CD8-positive, alpha-beta memory T cell (primary cell): ENCODE measurements around the gene CD300E. TPM values are rescaled to one million over a fixed set of nuclear protein-coding genes. Genes with fewer than 3 reads are reported as not detected.

Experiments used
- CTCF ChIA-PET: fragments of 350-600 bp; sonication (Branson Sonifier 250); formaldehyde crosslinking; loops from one replicate; lab custom pipeline; 2021; ENCODE audit warnings: antibody characterized with exemption; lab: Charles Lee
- POLR2A ChIA-PET: fragments of 350-600 bp; sonication (Branson Sonifier 250); formaldehyde crosslinking; loops from one replicate; lab custom pipeline; 2021; ENCODE audit warnings: antibody characterized with exemption; lab: Charles Lee
- DNase-seq, 5 donors: peaks; one replicate each; pipeline versions ENCODE4 v3.0.0 to v3.0.0-alpha.2; 2020 to 2022; ENCODE audit warnings: mixed read lengths in 1 of 5
- H3K27ac ChIP-seq: one replicate; pipeline ENCODE4 v1.7.0; 2013; ENCODE audit warnings: low read depth, mild to moderate bottlenecking, low read length, moderate library complexity
- H3K27me3 ChIP-seq: 2 replicates; pipeline ENCODE4 v1.7.0; 2013; ENCODE audit warnings: low read length, mild to moderate bottlenecking; ENCODE audit not compliant: insufficient read depth, poor library complexity, severe bottlenecking
- H3K36me3 ChIP-seq: 2 replicates; pipeline ENCODE4 v1.7.0; 2013; ENCODE audit warnings: mild to moderate bottlenecking, low read length, moderate library complexity; ENCODE audit not compliant: insufficient read depth
- H3K4me1 ChIP-seq: 2 replicates; pipeline ENCODE4 v1.7.0; 2013; ENCODE audit warnings: mild to moderate bottlenecking, low read length, moderate library complexity; ENCODE audit not compliant: insufficient read depth
- H3K4me3 ChIP-seq: 2 replicates; pipeline ENCODE4 v1.7.0; 2013; ENCODE audit warnings: mild to moderate bottlenecking, low read length
- H3K9me3 ChIP-seq: 2 replicates; pipeline ENCODE4 v1.7.0; 2013; ENCODE audit warnings: mild to moderate bottlenecking, low read length
- H3K27ac Mint-ChIP-seq, 8 donors: one replicate each; pipeline ENCODE4 v1.8.0; 2020 to 2021; ENCODE audit warnings: mixed read lengths in 8 of 8, mild to moderate bottlenecking in 6 of 8, inconsistent platforms in 3 of 8, moderate library complexity in 3 of 8
- H3K27me3 Mint-ChIP-seq, 2 donors: one replicate each; pipeline ENCODE4 v1.8.0; 2020 to 2021; ENCODE audit warnings: mixed read lengths in 2 of 2, mild to moderate bottlenecking in 1 of 2, moderate library complexity in 1 of 2
- H3K36me3 Mint-ChIP-seq, 3 donors: one replicate each; pipeline ENCODE4 v1.8.0; 2020 to 2021; ENCODE audit warnings: mixed read lengths in 3 of 3, inconsistent platforms in 1 of 3, mild to moderate bottlenecking in 1 of 3
- H3K4me1 Mint-ChIP-seq, 3 donors: one replicate each; pipeline ENCODE4 v1.8.0; 2020 to 2021; ENCODE audit warnings: mixed read lengths in 3 of 3, inconsistent platforms in 1 of 3, mild to moderate bottlenecking in 1 of 3
- H3K4me3 Mint-ChIP-seq, 7 donors: one replicate each; pipeline ENCODE4 v1.8.0; 2020 to 2021; ENCODE audit warnings: mixed read lengths in 7 of 7, mild to moderate bottlenecking in 6 of 7, moderate library complexity in 4 of 7, inconsistent platforms in 2 of 7
- H3K9me3 Mint-ChIP-seq, 5 donors: one replicate each; pipeline ENCODE4 v1.8.0; 2020 to 2022; ENCODE audit warnings: mixed read lengths in 5 of 5, mild to moderate bottlenecking in 3 of 5, moderate library complexity in 2 of 5, inconsistent platforms in 1 of 5
- polyA plus RNA-seq: library from polyadenylated mRNA; unstranded; fragments of 300-500 nt; fragmentation: Illumina TruSeq; gene quantifications from one replicate; pipeline ENCODE4 v1.2.3, GENCODE V29; 2021
- total RNA-seq, 2 experiments: library from RNA; stranded (reverse); gene quantifications; one replicate each; pipeline ENCODE4 v1.2.3, GENCODE V29; 2021

The CD300E gene
- total and polyA plus RNA-seq, 3 experiments from 2014 or later, result not detected

DNA sequence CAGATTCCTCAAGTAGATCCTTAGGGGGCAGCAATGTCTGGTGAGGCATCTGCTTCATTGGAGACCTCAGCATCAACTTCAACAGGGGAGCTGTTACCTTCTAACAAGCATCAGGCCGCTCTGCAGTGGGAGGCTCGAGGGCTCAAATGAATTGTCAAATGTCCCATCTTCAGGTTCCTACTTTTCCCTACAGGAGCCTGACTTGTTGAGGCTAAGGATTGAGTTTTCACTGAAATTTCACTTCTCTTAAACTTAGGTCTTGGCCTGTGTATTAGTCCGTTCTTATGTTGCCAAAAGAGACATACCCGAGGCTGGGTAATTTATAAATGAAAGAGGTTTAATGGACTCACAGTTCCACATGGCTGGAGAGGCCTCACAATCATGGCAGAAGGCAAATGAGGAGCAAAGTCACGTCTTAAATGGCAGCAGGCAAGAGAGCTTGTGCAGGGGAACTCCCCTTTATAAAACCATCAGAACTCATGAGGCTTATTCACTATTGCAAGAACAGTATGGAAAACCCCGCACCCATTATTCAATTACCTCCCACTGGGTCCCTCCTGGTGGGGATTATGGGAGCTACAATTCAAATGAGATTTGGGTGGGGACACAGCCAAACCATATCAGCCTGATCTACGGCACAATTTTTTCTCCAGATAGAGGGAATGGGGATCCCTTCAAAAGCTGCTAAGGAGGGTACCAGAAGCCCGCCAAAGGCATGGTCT lies 26.3 kb downstream of the CD300E start:
- Mint-ChIP-seq H3K36me3 (no peaks in the 10 kb centered on the region), H3K4me3 (no peak overlapping the region), H3K4me1 (peaks cover 0 to 5% (median 2%) of the 10 kb centered on the region in 3 donors), H3K27me3 (peaks cover 32 to 70% of the 10 kb centered on the region in 2 donors), H3K9me3 (peaks cover 0 to 1% (median 0%) of the 10 kb centered on the region in 5 donors), H3K27ac (no peak overlapping the region)
- ChIA-PET POLR2A (interaction anchor here (0.7 kb wide), 1 partner anchor 105 kb away, joined by 5 read pairs; no protein-coding TSS in a partner anchor), CTCF (no interaction called here)
- Histone ChIP-seq H3K9me3 (no peaks in the 10 kb centered on the region), H3K4me1 (peaks cover 15% of the 10 kb centered on the region), H3K27ac (no peak overlapping the region), H3K36me3 (no peaks in the 10 kb centered on the region), H3K27me3 (peaks cover 7% of the 10 kb centered on the region), H3K4me3 (no peak overlapping the region)
- DNase-seq, result no peak

DNA sequence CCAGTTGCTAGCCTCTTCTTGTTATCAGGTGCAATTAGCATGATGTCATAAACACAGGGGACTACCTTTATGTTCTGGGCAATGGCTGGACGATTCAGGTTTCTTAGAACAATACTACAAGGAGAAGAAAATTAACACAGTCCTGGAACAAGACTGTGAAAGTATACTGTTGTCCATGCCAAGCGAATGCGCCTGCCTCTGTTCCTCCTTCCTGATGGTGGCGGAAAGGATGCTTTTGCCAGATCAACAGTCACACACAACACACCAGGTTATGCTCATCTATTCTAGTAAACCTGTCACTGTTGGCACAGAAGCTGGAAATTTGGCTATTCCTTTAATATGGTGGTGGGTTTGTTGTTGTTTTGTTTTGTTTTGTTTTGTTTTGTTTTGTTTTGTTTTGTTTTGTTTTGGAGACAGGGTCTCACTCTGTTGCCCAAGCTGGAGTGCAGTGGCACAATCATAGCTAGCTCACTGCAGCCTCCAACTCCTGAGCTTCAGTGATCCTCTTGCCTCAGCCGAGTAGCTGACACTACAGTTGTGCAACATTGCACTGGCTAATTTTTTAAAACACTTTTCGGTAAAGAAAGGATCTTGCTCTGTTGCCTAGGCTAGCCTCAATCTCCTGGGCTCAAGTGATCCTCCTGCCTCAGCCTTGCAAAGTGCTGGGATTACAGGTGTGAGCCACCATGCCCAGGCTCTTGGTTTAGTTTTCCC lies 28.3 kb downstream of the CD300E start:
- no peak for DNase-seq
- no peak overlapping the region for H3K27ac ChIP-seq
- peaks cover 0 to 1% (median 0%) of the 10 kb centered on the region in 5 donors for H3K9me3 Mint-ChIP-seq
- no peak overlapping the region for H3K4me3 Mint-ChIP-seq
- H3K36me3 Mint-ChIP-seq, result no peaks in the 10 kb centered on the region
- ChIA-PET CTCF (no interaction called here), POLR2A (no interaction called here)
- H3K4me3 ChIP-seq, result no peak overlapping the region
- peaks cover 5% of the 10 kb centered on the region for H3K27me3 ChIP-seq
- no peaks in the 10 kb centered on the region for H3K9me3 ChIP-seq
- H3K36me3 ChIP-seq, result no peaks in the 10 kb centered on the region
- peaks cover 32 to 72% of the 10 kb centered on the region in 2 donors for H3K27me3 Mint-ChIP-seq
- H3K4me1 Mint-ChIP-seq, result peaks cover 0 to 8% (median 4%) of the 10 kb centered on the region in 3 donors
- H3K27ac Mint-ChIP-seq, result no peak overlapping the region
- H3K4me1 ChIP-seq, result peaks cover 15% of the 10 kb centered on the region

DNA sequence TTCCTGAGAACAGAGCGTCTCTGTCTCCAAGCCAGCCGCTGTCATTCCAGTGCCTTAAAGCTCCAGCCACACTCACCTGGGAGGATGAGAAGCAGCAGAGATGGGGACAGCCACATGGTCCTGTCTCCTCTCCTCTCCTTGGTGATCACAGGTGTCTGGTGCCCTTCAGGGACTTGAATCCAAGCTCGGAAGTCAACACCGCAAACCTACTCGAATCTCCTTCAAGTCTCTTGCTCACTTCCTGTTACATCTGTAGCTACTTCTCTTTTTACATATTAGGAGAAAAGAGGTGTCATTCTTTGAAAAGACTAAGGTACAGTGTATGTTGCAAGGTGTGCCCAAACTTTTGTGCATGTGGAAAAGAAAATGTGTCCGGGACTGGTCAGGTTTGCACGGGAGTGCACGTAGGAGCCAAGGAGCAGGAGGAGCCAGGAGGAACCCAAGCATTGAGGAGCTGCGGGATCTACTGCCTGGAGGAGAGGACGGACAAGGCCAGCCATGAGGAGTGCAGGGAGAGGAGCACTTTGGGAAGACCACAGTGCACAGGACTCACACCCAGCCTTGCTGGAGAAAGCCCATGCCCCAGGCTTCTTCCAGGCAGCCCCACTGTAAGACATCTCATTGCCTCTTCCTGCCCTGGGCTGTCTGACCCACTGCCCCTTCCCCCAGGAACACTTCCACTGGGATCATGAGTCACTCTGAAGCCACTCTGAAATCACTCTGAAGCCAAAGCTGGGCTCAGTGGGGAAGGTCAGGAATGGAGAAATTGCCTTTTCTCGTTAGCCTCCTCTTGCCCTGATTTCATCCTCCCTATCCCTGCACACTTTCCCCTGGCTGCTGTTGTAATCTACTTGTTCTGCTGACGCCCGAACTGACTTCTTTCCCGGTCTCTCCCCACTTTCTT lies 31.2 kb downstream of the CD300E start, which contains the start of gene CD300LD:
Gene CD300LD (minus strand): TSS at position 197 of the 904 bp plus-strand sequence. CDS start 81 bp downstream, at position 116.
- no peaks in the 10 kb centered on the region for H3K36me3 Mint-ChIP-seq
- peaks cover 0 to 1% (median 0%) of the 10 kb centered on the region in 5 donors for H3K9me3 Mint-ChIP-seq
- peaks cover 21 to 71% of the 10 kb centered on the region in 2 donors for H3K27me3 Mint-ChIP-seq
- Histone ChIP-seq H3K36me3 (no peaks in the 10 kb centered on the region), H3K4me3 (no peak within 1 kb of the TSS), H3K4me1 (peaks cover 6% of the 10 kb centered on the region), H3K27me3 (no peaks in the 10 kb centered on the region), H3K9me3 (no peaks in the 10 kb centered on the region), H3K27ac (no peak within 1 kb of the TSS)
- H3K4me3 Mint-ChIP-seq, result no peak within 1 kb of the TSS
- ChIA-PET POLR2A (no interaction called here), CTCF (no interaction called here)
- peaks cover 0 to 4% (median 4%) of the 10 kb centered on the region in 3 donors for H3K4me1 Mint-ChIP-seq
- H3K27ac Mint-ChIP-seq, result peak within 1 kb of the TSS in 1 of 8 donors; percentile 4
- no peak for DNase-seq

DNA sequence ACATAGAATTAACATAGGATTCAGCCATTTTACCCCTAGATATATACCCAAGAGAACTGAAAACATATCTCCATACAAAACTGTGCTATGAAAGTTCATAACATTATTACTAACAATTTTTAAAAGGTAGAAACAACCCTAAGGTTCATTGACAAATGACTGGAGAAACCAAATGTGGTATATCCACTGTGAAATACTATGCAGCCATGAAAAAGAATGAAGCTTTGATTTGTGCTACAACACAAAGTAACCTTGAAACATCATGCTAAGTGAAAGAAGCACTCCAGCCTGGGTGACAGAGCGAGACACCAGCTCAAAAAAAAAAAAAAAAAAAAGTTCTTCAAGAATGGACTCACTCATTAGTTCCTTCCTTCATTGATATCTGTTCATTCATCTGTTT lies 32.0 kb downstream of the CD300E start:
- Mint-ChIP-seq H3K27ac (no peak overlapping the region), H3K36me3 (no peaks in the 10 kb centered on the region), H3K4me3 (no peak overlapping the region), H3K4me1 (peaks cover 0 to 4% (median 4%) of the 10 kb centered on the region in 3 donors), H3K9me3 (peaks cover 0 to 1% (median 0%) of the 10 kb centered on the region in 5 donors), H3K27me3 (peaks cover 17 to 67% of the 10 kb centered on the region in 2 donors)
- no peaks in the 10 kb centered on the region for H3K27me3 ChIP-seq
- H3K36me3 ChIP-seq, result no peaks in the 10 kb centered on the region
- no peak for DNase-seq
- POLR2A ChIA-PET, result interaction anchor here (0.6 kb wide), 1 partner anchor 8 kb away, joined by 4 read pairs; no protein-coding TSS in a partner anchor
- CTCF ChIA-PET, result no interaction called here
- H3K27ac ChIP-seq, result no peak overlapping the region
- peaks cover 6% of the 10 kb centered on the region for H3K4me1 ChIP-seq
- H3K4me3 ChIP-seq, result no peak overlapping the region
- H3K9me3 ChIP-seq, result no peaks in the 10 kb centered on the region

DNA sequence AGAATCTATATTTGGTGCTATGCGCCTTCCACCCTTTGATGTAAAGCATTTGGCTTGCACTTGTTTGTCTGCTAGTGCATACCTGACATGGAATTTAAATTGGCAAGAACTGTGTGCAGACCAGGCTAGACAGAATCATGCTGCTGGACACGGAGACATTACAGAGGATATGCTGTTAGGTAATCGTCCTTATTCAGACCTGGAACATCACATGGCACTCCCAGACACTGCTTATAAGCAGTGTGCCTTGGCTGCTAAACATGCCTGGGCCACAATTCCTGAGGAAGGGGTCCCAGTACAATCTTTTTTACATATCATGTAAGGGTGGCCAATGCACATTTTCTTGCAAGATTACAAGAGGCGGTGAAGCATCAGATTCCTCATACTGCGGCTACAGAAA lies 37.8 kb downstream of the CD300E start:
- H3K4me3 ChIP-seq, result no peak overlapping the region
- POLR2A ChIA-PET, result no interaction called here
- H3K4me1 ChIP-seq, result no peaks in the 10 kb centered on the region
- no peaks in the 10 kb centered on the region for H3K36me3 ChIP-seq
- DNase-seq, result no peak
- CTCF ChIA-PET, result no interaction called here
- H3K36me3 Mint-ChIP-seq, result no peaks in the 10 kb centered on the region
- H3K27ac ChIP-seq, result no peak overlapping the region
- H3K9me3 ChIP-seq, result no peaks in the 10 kb centered on the region
- peaks cover 5 to 47% of the 10 kb centered on the region in 2 donors for H3K27me3 Mint-ChIP-seq
- no peaks in the 10 kb centered on the region for H3K9me3 Mint-ChIP-seq
- H3K4me1 Mint-ChIP-seq, result no peaks in the 10 kb centered on the region
- no peak overlapping the region for H3K27ac Mint-ChIP-seq
- H3K27me3 ChIP-seq, result no peaks in the 10 kb centered on the region
- H3K4me3 Mint-ChIP-seq, result no peak overlapping the region

DNA sequence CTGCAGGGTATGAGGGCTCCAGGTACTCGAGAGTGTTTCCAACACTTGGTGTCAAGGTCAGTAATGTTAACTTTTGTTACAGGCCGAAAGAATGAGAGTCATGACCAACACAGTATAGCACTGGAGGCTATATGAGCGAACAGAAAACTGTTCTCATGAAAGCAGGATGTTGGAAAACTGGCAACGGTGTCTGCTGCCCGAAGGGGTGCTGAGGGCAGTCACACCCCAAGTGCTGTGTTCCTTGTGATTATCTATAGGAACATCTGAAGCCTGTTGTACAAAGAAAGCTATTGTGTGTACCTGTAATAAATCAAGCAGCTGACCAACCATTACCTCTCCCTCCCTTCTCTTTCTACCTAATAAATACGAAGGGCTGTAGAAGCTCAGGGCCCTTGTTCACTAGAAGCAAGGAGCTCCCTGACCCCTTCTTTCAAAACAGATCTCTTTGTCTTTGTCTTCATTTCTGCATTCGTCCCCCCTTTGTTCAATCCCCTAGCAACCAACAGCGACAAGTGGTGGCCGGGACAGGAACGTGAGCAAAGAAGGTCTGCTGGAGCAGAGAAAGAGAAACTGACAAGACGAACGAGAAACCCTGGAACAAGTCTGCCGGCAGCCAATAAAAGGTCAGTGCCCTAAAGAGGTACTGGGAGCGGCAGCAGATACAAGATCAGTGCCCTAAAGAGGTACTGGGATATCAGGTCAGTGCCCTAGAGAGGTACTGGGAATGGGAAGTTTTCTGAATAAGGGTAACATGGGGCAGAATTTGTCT lies 39.1 kb downstream of the CD300E start:
- peaks cover 7% of the 10 kb centered on the region for H3K4me1 ChIP-seq
- no peak overlapping the region for H3K27ac ChIP-seq
- Mint-ChIP-seq H3K27ac (no peak overlapping the region), H3K9me3 (no peaks in the 10 kb centered on the region), H3K27me3 (peaks cover 7 to 34% of the 10 kb centered on the region in 2 donors), H3K36me3 (no peaks in the 10 kb centered on the region), H3K4me3 (no peak overlapping the region), H3K4me1 (peaks cover 7 to 9% (median 9%) of the 10 kb centered on the region in 3 donors)
- no peaks in the 10 kb centered on the region for H3K27me3 ChIP-seq
- CTCF ChIA-PET, result no interaction called here
- DNase-seq, result no peak
- no peak overlapping the region for H3K4me3 ChIP-seq
- POLR2A ChIA-PET, result no interaction called here
- no peaks in the 10 kb centered on the region for H3K36me3 ChIP-seq
- no peaks in the 10 kb centered on the region for H3K9me3 ChIP-seq

DNA sequence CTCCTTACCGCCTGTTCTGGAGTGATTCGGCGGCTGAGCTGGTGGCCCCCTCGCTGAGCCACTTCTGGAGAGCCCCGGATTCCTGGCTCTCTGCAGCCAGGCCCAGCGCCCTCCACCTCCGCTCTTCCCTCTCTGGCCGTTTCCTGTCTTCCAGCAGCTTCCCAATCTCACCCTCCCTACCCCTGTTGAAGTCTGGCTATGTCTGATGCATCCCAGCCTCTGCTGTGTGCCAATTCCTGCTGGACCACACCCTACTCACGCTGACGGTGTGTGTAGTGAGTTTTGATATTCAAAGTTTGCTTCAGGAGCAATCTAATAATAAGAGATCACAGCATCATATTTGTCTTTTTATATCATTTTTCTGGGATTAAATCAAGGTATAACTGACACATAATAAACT lies 40.9 kb downstream of the CD300E start:
- no peaks in the 10 kb centered on the region for H3K36me3 ChIP-seq
- H3K9me3 Mint-ChIP-seq, result no peaks in the 10 kb centered on the region
- ChIA-PET POLR2A (no interaction called here), CTCF (no interaction called here)
- H3K4me3 ChIP-seq, result no peak overlapping the region
- no peaks in the 10 kb centered on the region for H3K9me3 ChIP-seq
- peaks cover 7 to 25% of the 10 kb centered on the region in 2 donors for H3K27me3 Mint-ChIP-seq
- no peak overlapping the region for H3K27ac ChIP-seq
- DNase-seq, result no peak
- no peak overlapping the region for H3K27ac Mint-ChIP-seq
- peaks cover 9 to 14% (median 13%) of the 10 kb centered on the region in 3 donors for H3K4me1 Mint-ChIP-seq
- no peaks in the 10 kb centered on the region for H3K27me3 ChIP-seq
- H3K36me3 Mint-ChIP-seq, result no peaks in the 10 kb centered on the region
- H3K4me1 ChIP-seq, result peaks cover 7% of the 10 kb centered on the region
- no peak overlapping the region for H3K4me3 Mint-ChIP-seq
